ENCODE results near the gene SHD.
"Not testable (repeated sequence)": the region's sequence is repeated elsewhere in the genome, so short reads cannot be mapped to it uniquely, and the experiment has no call there.

Gene SHD

GRCh38 chr19:4327252-4327876 is 48.3 kb downstream of the SHD start:
- DNase-seq (ENCODE audit: low read depth): no peak

- no peak for DNase-seq (ENCODE audit: low read depth)
Observed at GRCh38 chr19:4327877-4328242, 48.8 kb downstream of the SHD start.

GRCh38 chr19:4328243-4328990 is 49.4 kb downstream of the SHD start:
- DNase-seq (ENCODE audit: low read depth): peak; percentile 93

- DNase-seq (ENCODE audit: low read depth): not testable (repeated sequence)
Observed at GRCh38 chr19:4328991-4329681, 50.1 kb downstream of the SHD start.

GRCh38 chr19:4329858-4330257 is 50.8 kb downstream of the SHD start:
- no peak for DNase-seq (ENCODE audit: low read depth)

- DNase-seq (ENCODE audit: low read depth): no peak
Observed at GRCh38 chr19:4334929-4335570, 56.0 kb downstream of the SHD start.

GRCh38 chr19:4337906-4338440 is 58.9 kb downstream of the SHD start:
- no peak for DNase-seq (ENCODE audit: low read depth)

GRCh38 chr19:4338441-4339355 is 59.6 kb downstream of the SHD start, which contains the start of gene STAP2:
STAP2 (minus strand) TSS chr19:4338827; CDS start chr19:4338753, 74 bp downstream.
- no peak for DNase-seq (ENCODE audit: low read depth)
